HepG2 (cell line): ENCODE measurements around the gene PPM1H. TPM values are rescaled to one million over a fixed set of nuclear protein-coding genes. Genes with fewer than 3 reads are reported as not detected.

Experiments used
- ASH2L ChIP-seq: fragments of 300-600, 200-600 bp; sonication (generic); IDR thresholded peaks from 2 replicates; pipeline ENCODE4 v1.7.0; 2017; ENCODE audit warnings: low read depth, mild to moderate bottlenecking, moderate library complexity, mixed read lengths, low read length; ENCODE audit not compliant: insufficient read length
- BORCS8-MEF2B ChIP-seq: sonication (generic); formaldehyde crosslinking; IDR thresholded peaks from 2 replicates; pipeline ENCODE4 v1.8.0; 2022; ENCODE audit warnings: mild to moderate bottlenecking, missing genetic modification reagents
- GTF2F1 ChIP-seq: fragments of 150-350 bp; IDR thresholded peaks from 2 replicates; pipeline ENCODE4 v1.6.1; 2014; ENCODE audit warnings: low read length
- HMG20B ChIP-seq: conservative IDR thresholded peaks from 2 replicates; pipeline ENCODE4 v1.6.1; 2016; ENCODE audit warnings: missing genetic modification reagents, missing compliant biosample characterization
- KLF13 ChIP-seq: sonication (generic); formaldehyde crosslinking; IDR thresholded peaks from 2 replicates; pipeline ENCODE4 v1.4.0; 2020; ENCODE audit warnings: mild to moderate bottlenecking, missing genetic modification reagents
- MTA1 ChIP-seq: sonication (generic); formaldehyde crosslinking; IDR thresholded peaks from 2 replicates; pipeline ENCODE4 v1.4.0; 2020; ENCODE audit warnings: missing genetic modification reagents, mild to moderate bottlenecking, borderline replicate concordance
- MTERF4 ChIP-seq: sonication (generic); formaldehyde crosslinking; IDR thresholded peaks from 2 replicates; pipeline ENCODE4 v1.8.0; 2023; ENCODE audit warnings: mild to moderate bottlenecking, missing genetic modification reagents
- PBX2 ChIP-seq: IDR thresholded peaks from 2 replicates; pipeline ENCODE4 v1.6.1; 2016; ENCODE audit warnings: control low read depth
- POLR2AphosphoS5 ChIP-seq: IDR thresholded peaks from 2 replicates; pipeline ENCODE4 v1.6.1; 2012; ENCODE audit warnings: low read depth, low read length
- RXRA ChIP-seq: sonication (generic); formaldehyde crosslinking; IDR thresholded peaks from 2 replicates; pipeline ENCODE4 v1.5.1; 2020; ENCODE audit warnings: missing genetic modification reagents
- RXRB ChIP-seq: IDR thresholded peaks from 2 replicates; pipeline ENCODE4 v1.6.1; 2016; ENCODE audit warnings: borderline replicate concordance, missing genetic modification reagents, missing compliant biosample characterization
- SIN3B ChIP-seq: fragments of 150-350 bp; IDR thresholded peaks from 2 replicates; pipeline ENCODE4 v1.6.1; 2014; ENCODE audit warnings: low read length
- SRY ChIP-seq: sonication (generic); formaldehyde crosslinking; IDR thresholded peaks from 2 replicates; pipeline ENCODE4 v1.8.0; 2022; ENCODE audit warnings: mild to moderate bottlenecking, missing genetic modification reagents
- TAF1 ChIP-seq: sonication (generic); formaldehyde crosslinking; IDR thresholded peaks from 2 replicates; pipeline ENCODE4 v1.4.0; 2020; ENCODE audit warnings: missing genetic modification reagents
- ZBTB40 ChIP-seq, 2 experiments: fragments of 450-650 bp in 1 of 2; sonication (generic) in 1 of 2; formaldehyde crosslinking in 1 of 2; IDR thresholded peaks; 2 replicates each; pipeline versions ENCODE4 v1.6.1 to v1.8.0; 2016 to 2022; ENCODE audit warnings: antibody characterized with exemption in 1 of 2, mild to moderate bottlenecking in 1 of 2, missing genetic modification reagents in 1 of 2
- ZBTB42 ChIP-seq: sonication (generic); formaldehyde crosslinking; IDR thresholded peaks from 2 replicates; pipeline ENCODE4 v1.5.0; 2020; ENCODE audit warnings: mild to moderate bottlenecking, missing genetic modification reagents
- ZEB1 ChIP-seq: IDR thresholded peaks from 2 replicates; pipeline ENCODE4 v1.6.1; 2012; ENCODE audit warnings: mild to moderate bottlenecking, low read depth, inconsistent platforms; ENCODE audit not compliant: insufficient replicate concordance
- ZNF335 ChIP-seq: sonication (generic); formaldehyde crosslinking; IDR thresholded peaks from 2 replicates; pipeline ENCODE4 v1.4.0; 2020; ENCODE audit warnings: missing genetic modification reagents
- ZNF530 ChIP-seq: sonication (generic); formaldehyde crosslinking; IDR thresholded peaks from 2 replicates; pipeline ENCODE4 v1.5.0; 2020; ENCODE audit warnings: low read depth, mild to moderate bottlenecking, missing genetic modification reagents
- ZNF597 ChIP-seq: sonication (generic); formaldehyde crosslinking; IDR thresholded peaks from 2 replicates; pipeline ENCODE4 v1.5.0; 2020; ENCODE audit warnings: missing genetic modification reagents
- polyA plus RNA-seq, 8 experiments: library from polyadenylated mRNA; depleted of rRNA in 3 of 8; stranded (reverse) in 7 of 8; unstranded in 1 of 8; fragments of >200 nt; fragmentation: Illumina TruSeq in 4 of 8; extraction: Trizol in 4 of 8; gene quantifications; 2 replicates each; pipeline versions ENCODE4 v1.2.1 to v1.2.3, GENCODE V29; 2011 to 2016; ENCODE audit warnings: low read depth in 4 of 8, missing spikeins in 1 of 8, mixed read lengths in 1 of 8; ENCODE audit not compliant: insufficient read depth in 1 of 8
- total RNA-seq, 5 experiments: library from RNA; depleted of rRNA; stranded (reverse); fragments of >200 nt; fragmentation: Illumina TruSeq; extraction: Trizol; gene quantifications; 2 replicates each; pipeline ENCODE4 v1.2.3, GENCODE V29; 2016; ENCODE audit warnings: low read depth in 1 of 5

Gene PPM1H
- total and polyA plus RNA-seq, 2 of the 13 experiments (the other 11 are each of a cell fraction or from before 2014, with no cell fraction given), result 29.1 to 38.1 TPM

- no peak for TF ChIP-seq MTA1 (CRISPR knock-in tag)
- TF ChIP-seq TAF1 (CRISPR knock-in tag), result no peak
- no peak for TF ChIP-seq ZNF335
- TF ChIP-seq ZNF530 (CRISPR knock-in tag), result no peak
- TF ChIP-seq SRY, result no peak
- no peak for TF ChIP-seq RXRA
- no peak for TF ChIP-seq ZBTB40 (IDR thresholded peaks at IDR 0.05)
- TF ChIP-seq ZBTB40 (CRISPR knock-in tag; IDR thresholded peaks at IDR 0.05), result no peak
- no peak for TF ChIP-seq BORCS8-MEF2B (CRISPR knock-in tag)
- no peak for TF ChIP-seq PBX2 (CRISPR knock-in tag)
- TF ChIP-seq ZNF597, result no peak
- TF ChIP-seq ZBTB42 (CRISPR knock-in tag), result no peak
- TF ChIP-seq RXRB (CRISPR knock-in tag), result peak; percentile 22; the same call in 1 of the 2 replicates
- TF ChIP-seq KLF13 (CRISPR knock-in tag), result no peak
- no peak for TF ChIP-seq MTERF4
- TF ChIP-seq POLR2AphosphoS5, result no peak
- TF ChIP-seq SIN3B, result no peak
- no peak for TF ChIP-seq HMG20B (CRISPR knock-in tag)
- TF ChIP-seq ASH2L, result no peak
- TF ChIP-seq GTF2F1, result no peak
- TF ChIP-seq ZEB1, result no peak
Measured at GRCh38 chr12:62928632-62929031, 6.3 kb downstream of the PPM1H start (continued).
